Gastrocnemius medialis (tissue), 4 donors: ENCODE data around the gene ADAM19. TPM values are rescaled to one million over a fixed set of nuclear protein-coding genes. Genes with fewer than 3 reads are reported as not detected.

Experiments
- ATAC-seq, 2 donors: fragments of 150-250 bp; one replicate each; pipeline ENCODE4 v1.9.1; 2016
- DNase-seq, 2 donors: peaks; one replicate each; pipeline ENCODE4 v3.0.0-alpha.2; 2019
- H3K27ac ChIP-seq, 4 donors: fragments of 200-600 bp; sonication (generic); 1 replicate in 1 of 4; 2 replicates in 3 of 4; pipeline ENCODE4 v1.5.1; 2016 to 2018; ENCODE audit warnings: mild to moderate bottlenecking in 2 of 4, moderate library complexity in 1 of 4
- H3K27me3 ChIP-seq, 3 donors: fragments of 200-600 bp; sonication (generic) in 2 of 3; 1 replicate in 1 of 3; 2 replicates in 2 of 3; pipeline versions ENCODE4 v1.5.1 to v1.6.0; 2016 to 2019; ENCODE audit warnings: mild to moderate bottlenecking in 1 of 3, moderate library complexity in 1 of 3
- H3K36me3 ChIP-seq, 2 donors: fragments of 200-600 bp; sonication (generic) in 1 of 2; one replicate each; pipeline ENCODE4 v1.5.1; 2017 to 2018
- H3K4me1 ChIP-seq, 2 donors: fragments of 200-600 bp; sonication (generic) in 1 of 2; one replicate each; pipeline ENCODE4 v1.5.1; 2016 to 2017; ENCODE audit warnings: mild to moderate bottlenecking in 2 of 2
- H3K4me3 ChIP-seq, 4 donors: fragments of 200-600 bp; sonication (generic) in 3 of 4; 1 replicate in 1 of 4; 2 replicates in 3 of 4; pipeline ENCODE4 v1.5.1; 2016 to 2019; ENCODE audit warnings: mild to moderate bottlenecking in 2 of 4
- H3K9me3 ChIP-seq, 3 donors: fragments of 200-600 bp; sonication (generic) in 2 of 3; 1 replicate in 1 of 3; 2 replicates in 2 of 3; pipeline ENCODE4 v1.5.1; 2016 to 2019
- POLR2A ChIP-seq, 2 donors: fragments of 450-650 bp; IDR thresholded peaks; one replicate each; pipeline ENCODE4 v1.6.1; 2017; ENCODE audit warnings: antibody characterized with exemption in 2 of 2, mild to moderate bottlenecking in 2 of 2, moderate library complexity in 2 of 2
- in situ Hi-C, 4 donors: fragments of 200-750 bp; cut with MboI; loops; one replicate each; pipeline versions ENCODE4 v1.15.0 to v1.8.0; 2017; ENCODE audit warnings: low sequenced_read_pairs in 4 of 4
- intact Hi-C: fragments of 100-400 bp; cut with DNase I; formaldehyde crosslinking; loops from one replicate; pipeline ENCODE4 v1.15.1; 2023; ENCODE audit warnings: low total_unique reads
- total RNA-seq, 4 donors: library from RNA; depleted of rRNA; stranded (reverse); fragments of >200 nt; gene quantifications; one replicate each; pipeline versions ENCODE4 v1.1.0 to v1.2.3, GENCODE V29; 2016
- TF ChIP-seq, protein P1 (sequence below), 5 experiments: fragments of 450-650 bp in 3 of 5; fragments of 200-600 bp in 2 of 5; sonication (generic) in 2 of 5; IDR thresholded peaks in 4 of 5; conservative IDR thresholded peaks in 1 of 5; 1 replicate in 4 of 5; 2 replicates in 1 of 5; pipeline ENCODE4 v1.5.1; 2016 to 2019; ENCODE audit warnings: antibody characterized with exemption in 5 of 5, mild to moderate bottlenecking in 3 of 5, moderate library complexity in 3 of 5

Gene ADAM19, protein sequence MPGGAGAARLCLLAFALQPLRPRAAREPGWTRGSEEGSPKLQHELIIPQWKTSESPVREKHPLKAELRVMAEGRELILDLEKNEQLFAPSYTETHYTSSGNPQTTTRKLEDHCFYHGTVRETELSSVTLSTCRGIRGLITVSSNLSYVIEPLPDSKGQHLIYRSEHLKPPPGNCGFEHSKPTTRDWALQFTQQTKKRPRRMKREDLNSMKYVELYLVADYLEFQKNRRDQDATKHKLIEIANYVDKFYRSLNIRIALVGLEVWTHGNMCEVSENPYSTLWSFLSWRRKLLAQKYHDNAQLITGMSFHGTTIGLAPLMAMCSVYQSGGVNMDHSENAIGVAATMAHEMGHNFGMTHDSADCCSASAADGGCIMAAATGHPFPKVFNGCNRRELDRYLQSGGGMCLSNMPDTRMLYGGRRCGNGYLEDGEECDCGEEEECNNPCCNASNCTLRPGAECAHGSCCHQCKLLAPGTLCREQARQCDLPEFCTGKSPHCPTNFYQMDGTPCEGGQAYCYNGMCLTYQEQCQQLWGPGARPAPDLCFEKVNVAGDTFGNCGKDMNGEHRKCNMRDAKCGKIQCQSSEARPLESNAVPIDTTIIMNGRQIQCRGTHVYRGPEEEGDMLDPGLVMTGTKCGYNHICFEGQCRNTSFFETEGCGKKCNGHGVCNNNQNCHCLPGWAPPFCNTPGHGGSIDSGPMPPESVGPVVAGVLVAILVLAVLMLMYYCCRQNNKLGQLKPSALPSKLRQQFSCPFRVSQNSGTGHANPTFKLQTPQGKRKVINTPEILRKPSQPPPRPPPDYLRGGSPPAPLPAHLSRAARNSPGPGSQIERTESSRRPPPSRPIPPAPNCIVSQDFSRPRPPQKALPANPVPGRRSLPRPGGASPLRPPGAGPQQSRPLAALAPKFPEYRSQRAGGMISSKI
- under 1 TPM; 0.39 to 0.97 (median 0.76) TPM for total RNA-seq

DNA sequence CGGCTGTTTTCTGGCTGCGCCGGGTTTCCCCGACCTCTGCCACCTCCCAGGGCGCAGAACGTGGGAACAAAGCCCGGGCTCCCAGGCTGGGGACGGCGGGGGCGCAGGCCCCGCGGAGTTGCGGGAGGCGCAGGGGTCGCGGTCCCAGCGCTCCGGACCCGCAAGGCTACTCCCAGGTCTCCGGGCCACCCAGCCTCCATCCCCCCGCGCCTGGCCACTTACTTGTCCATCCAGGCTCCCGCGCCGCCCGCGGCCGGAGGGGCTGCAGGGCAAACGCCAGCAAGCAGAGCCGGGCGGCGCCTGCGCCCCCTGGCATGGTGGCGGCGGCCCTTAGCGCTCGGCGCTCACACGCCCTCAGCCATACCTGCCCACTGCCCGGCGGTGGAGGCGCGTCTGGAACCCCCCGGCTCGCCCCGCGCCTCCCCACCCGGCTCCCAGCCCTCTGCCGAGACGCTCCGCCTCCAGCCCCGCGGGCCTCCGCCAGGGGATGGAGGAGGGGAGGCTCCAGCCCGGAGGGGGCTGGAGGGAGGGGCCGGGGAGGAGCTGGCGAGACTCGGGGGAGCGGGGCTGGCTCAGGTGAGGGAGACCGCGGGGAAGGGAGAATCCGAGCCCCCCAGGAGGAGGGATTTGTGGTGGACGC lies at the start of gene ADAM19:
Gene ADAM19, minus strand, starts transcription at position 395 of the 640 bp plus-strand sequence. Its CDS starts 79 bp downstream, at position 316.
- no peaks in the 10 kb centered on the region for H3K27me3 ChIP-seq
- ATAC-seq = peak; percentile 51 to 54
- peak in 1 of 2 donors; percentile 23 for DNase-seq
- peaks cover 43 to 45% of the 10 kb centered on the region in 2 donors for H3K4me1 ChIP-seq
- H3K9me3 ChIP-seq = no peaks in the 10 kb centered on the region
- no peaks in the 10 kb centered on the region for H3K36me3 ChIP-seq
- in situ Hi-C loops = no loop called here
- peak within 1 kb of the TSS; percentile 61 to 91 (median 75) for H3K4me3 ChIP-seq
- intact Hi-C loops = no loop called here
- TF ChIP-seq, protein P1, sequence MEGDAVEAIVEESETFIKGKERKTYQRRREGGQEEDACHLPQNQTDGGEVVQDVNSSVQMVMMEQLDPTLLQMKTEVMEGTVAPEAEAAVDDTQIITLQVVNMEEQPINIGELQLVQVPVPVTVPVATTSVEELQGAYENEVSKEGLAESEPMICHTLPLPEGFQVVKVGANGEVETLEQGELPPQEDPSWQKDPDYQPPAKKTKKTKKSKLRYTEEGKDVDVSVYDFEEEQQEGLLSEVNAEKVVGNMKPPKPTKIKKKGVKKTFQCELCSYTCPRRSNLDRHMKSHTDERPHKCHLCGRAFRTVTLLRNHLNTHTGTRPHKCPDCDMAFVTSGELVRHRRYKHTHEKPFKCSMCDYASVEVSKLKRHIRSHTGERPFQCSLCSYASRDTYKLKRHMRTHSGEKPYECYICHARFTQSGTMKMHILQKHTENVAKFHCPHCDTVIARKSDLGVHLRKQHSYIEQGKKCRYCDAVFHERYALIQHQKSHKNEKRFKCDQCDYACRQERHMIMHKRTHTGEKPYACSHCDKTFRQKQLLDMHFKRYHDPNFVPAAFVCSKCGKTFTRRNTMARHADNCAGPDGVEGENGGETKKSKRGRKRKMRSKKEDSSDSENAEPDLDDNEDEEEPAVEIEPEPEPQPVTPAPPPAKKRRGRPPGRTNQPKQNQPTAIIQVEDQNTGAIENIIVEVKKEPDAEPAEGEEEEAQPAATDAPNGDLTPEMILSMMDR (IDR thresholded peaks at IDR 0.05 in 4 of 5, conservative IDR thresholded peaks at IDR 0.05 in 1 of 5) = peak in 2 of 5 experiments; percentile 13 to 14
- TF ChIP-seq POLR2A (IDR thresholded peaks at IDR 0.05) = no peak
- H3K27ac ChIP-seq = peak within 1 kb of the TSS; percentile 56 to 75 (median 62)

DNA sequence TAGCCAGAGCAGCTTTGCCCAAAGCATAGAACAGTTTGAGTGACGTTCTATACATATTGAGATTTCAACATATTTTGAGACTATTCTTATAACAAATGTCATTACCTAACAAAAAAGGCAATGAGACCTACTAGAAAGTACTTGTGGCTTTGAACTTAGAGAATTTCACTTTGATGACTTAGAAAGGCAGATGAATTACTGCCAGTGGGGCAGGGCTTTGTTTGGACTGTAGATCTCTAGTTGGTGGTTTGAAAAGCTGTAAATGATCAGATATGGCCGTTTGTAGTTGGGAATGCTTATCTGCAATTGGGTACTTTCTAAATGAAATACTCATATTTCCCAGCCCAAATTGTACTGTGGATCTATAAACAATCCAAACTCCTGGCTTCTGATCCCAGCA lies 48.6 kb upstream of the ADAM19 start:
- no peak overlapping the region for H3K4me3 ChIP-seq
- H3K27me3 ChIP-seq = no peaks in the 10 kb centered on the region
- H3K27ac ChIP-seq = no peak overlapping the region
- no peaks in the 10 kb centered on the region for H3K9me3 ChIP-seq
- in situ Hi-C loops (no loop called here), intact Hi-C loops (no loop called here)
- no peaks in the 10 kb centered on the region for H3K36me3 ChIP-seq
- no peak for DNase-seq
- TF ChIP-seq, protein P1 (IDR thresholded peaks at IDR 0.05 in 4 of 5, conservative IDR thresholded peaks at IDR 0.05 in 1 of 5) = no peak
- no peak for TF ChIP-seq POLR2A (IDR thresholded peaks at IDR 0.05)
- no peaks in the 10 kb centered on the region for H3K4me1 ChIP-seq
- ATAC-seq = no peak

DNA sequence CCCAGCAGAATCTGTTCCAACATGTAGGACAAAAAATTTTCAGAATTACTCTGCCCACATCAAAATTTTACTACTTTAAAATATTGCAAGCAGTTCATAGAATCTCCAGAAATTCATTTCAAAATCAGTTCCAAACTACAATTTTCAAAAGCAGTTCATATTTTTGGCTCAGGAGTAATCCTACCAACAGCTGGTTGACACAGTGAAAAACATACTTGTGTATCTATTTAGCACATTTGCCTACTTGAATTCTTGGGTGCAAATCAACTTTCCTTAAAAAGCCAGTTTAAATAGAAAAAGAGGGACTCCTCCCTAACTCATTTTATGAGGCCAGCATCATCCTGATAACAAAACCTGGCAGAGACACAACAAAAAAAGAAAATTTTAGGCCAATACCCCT lies 45.2 kb upstream of the ADAM19 start:
- in situ Hi-C loops = no loop called here
- Histone ChIP-seq H3K9me3 (no peaks in the 10 kb centered on the region), H3K4me1 (no peaks in the 10 kb centered on the region), H3K27ac (no peak overlapping the region), H3K27me3 (no peaks in the 10 kb centered on the region), H3K36me3 (no peaks in the 10 kb centered on the region), H3K4me3 (no peak overlapping the region)
- TF ChIP-seq, protein P1 (IDR thresholded peaks at IDR 0.05 in 4 of 5, conservative IDR thresholded peaks at IDR 0.05 in 1 of 5) = no peak
- TF ChIP-seq POLR2A (IDR thresholded peaks at IDR 0.05) = no peak
- intact Hi-C loops = no loop called here
- DNase-seq (no peak), ATAC-seq (no peak)

DNA sequence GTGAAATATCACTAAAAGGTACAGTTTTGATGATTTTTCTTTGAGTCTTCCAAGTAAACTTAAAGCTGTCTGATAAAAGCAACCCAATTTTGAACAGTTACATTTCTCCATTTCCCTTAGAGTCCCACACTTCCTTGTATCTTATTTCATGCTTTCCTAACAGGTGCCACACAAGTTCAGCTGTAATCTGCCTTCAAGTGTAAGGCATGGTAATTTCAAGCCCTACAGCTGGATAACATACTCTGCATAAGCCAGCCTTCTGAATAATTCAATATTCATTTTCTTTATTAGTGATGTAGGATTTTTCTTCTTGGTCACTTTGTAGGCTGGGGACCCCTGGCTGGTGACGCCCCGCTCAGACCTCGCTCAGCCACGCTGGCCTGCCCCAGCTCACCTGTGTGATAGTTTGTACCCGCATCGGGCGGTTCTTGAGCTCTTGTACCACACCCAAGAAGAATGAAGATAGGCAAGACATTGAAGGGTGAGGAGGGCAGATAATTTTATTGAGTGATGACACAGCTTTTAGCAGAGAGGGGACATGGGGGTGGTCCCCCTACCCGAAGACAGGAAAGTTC lies 42.7 kb upstream of the ADAM19 start:
- in situ Hi-C loops = no loop called here
- no peaks in the 10 kb centered on the region for H3K4me1 ChIP-seq
- no peaks in the 10 kb centered on the region for H3K27me3 ChIP-seq
- H3K27ac ChIP-seq = no peak overlapping the region
- intact Hi-C loops = no loop called here
- H3K36me3 ChIP-seq = no peaks in the 10 kb centered on the region
- no peak overlapping the region for H3K4me3 ChIP-seq
- TF ChIP-seq POLR2A (IDR thresholded peaks at IDR 0.05) = no peak
- TF ChIP-seq, protein P1 (IDR thresholded peaks at IDR 0.05 in 4 of 5, conservative IDR thresholded peaks at IDR 0.05 in 1 of 5) = no peak
- DNase-seq (no peak), ATAC-seq (no peak)
- no peaks in the 10 kb centered on the region for H3K9me3 ChIP-seq
